EH (cell line): ENCODE data around the gene QPCT.
A peak's percentile ranks its signal among the peaks of the same experiment; 100 is the strongest.
"Not testable (repeated sequence)": the region's sequence is repeated elsewhere in the genome, so short reads cannot be mapped to it uniquely, and the experiment has no call there.

ENCODE experiments used
- DNase-seq: peaks from one replicate; pipeline ENCODE4 v3.0.0-alpha.2; 2015; ENCODE audit warnings: low read depth

QPCT gene

GRCh38 chr2:37358466-37358865 lies 14.0 kb downstream of the QPCT start:
- no peak for DNase-seq

GRCh38 chr2:37361216-37361815 lies 16.9 kb downstream of the QPCT start:
- DNase-seq = no peak

GRCh38 chr2:37361994-37362698 lies 17.7 kb downstream of the QPCT start:
- no peak for DNase-seq

- no peak for DNase-seq
These were observed 19.9 kb downstream of the QPCT start for GRCh38 chr2:37364351-37364750.

GRCh38 chr2:37365669-37366068 lies 21.2 kb downstream of the QPCT start:
- peak; percentile 39 for DNase-seq

GRCh38 chr2:37366773-37367172 lies 22.3 kb downstream of the QPCT start:
- no peak for DNase-seq

- peak; percentile 38 for DNase-seq
These were observed 22.9 kb downstream of the QPCT start for GRCh38 chr2:37367310-37367709.

- DNase-seq = no peak
These were observed 23.6 kb downstream of the QPCT start for GRCh38 chr2:37367984-37368383.

- DNase-seq = no peak
These were observed 26.2 kb downstream of the QPCT start for GRCh38 chr2:37370666-37371065.

GRCh38 chr2:37372000-37372399 lies 27.6 kb downstream of the QPCT start:
- no peak for DNase-seq

GRCh38 chr2:37375741-37376288 lies 31.4 kb downstream of the QPCT start:
- no peak for DNase-seq

GRCh38 chr2:37376421-37377186 lies 32.2 kb downstream of the QPCT start:
- DNase-seq = peak; percentile 93

- DNase-seq = peak; percentile 73
These were observed 32.7 kb downstream of the QPCT start for GRCh38 chr2:37377187-37377532.

GRCh38 chr2:37378411-37378810 lies 34.0 kb downstream of the QPCT start:
- peak; percentile 93 for DNase-seq

- peak; percentile 12 for DNase-seq
These were observed 35.5 kb downstream of the QPCT start for GRCh38 chr2:37379881-37380296.

GRCh38 chr2:37380787-37381186 lies 36.4 kb downstream of the QPCT start:
- DNase-seq = not testable (repeated sequence)

- DNase-seq = not testable (repeated sequence)
These were observed 39.8 kb downstream of the QPCT start for GRCh38 chr2:37384261-37384660.

- peak; percentile 78 for DNase-seq
These were observed 42.9 kb downstream of the QPCT start for GRCh38 chr2:37387148-37387835.

GRCh38 chr2:37388074-37388473 lies 43.6 kb downstream of the QPCT start:
- peak; percentile 63 for DNase-seq

- DNase-seq = no peak
These were observed 45.0 kb downstream of the QPCT start for GRCh38 chr2:37389395-37389794.

GRCh38 chr2:37389989-37390765 lies 45.7 kb downstream of the QPCT start:
- peak; percentile 81 for DNase-seq
